Activated CD4-positive, alpha-beta memory T cell treated with anti-CD3 and anti-CD28 coated beads for 36 hours (primary cell): ENCODE results near the gene METRNL. TPM values are rescaled to one million over a fixed set of nuclear protein-coding genes. Genes with fewer than 3 reads are reported as not detected.
"Not testable (repeated sequence)": the region's sequence is repeated elsewhere in the genome, so short reads cannot be mapped to it uniquely, and the experiment has no call there.

Experiments used
- CTCF ChIA-PET: fragments of 350-600 bp; sonication (Branson Sonifier 250); formaldehyde crosslinking; loops from one replicate; lab custom pipeline; 2021; ENCODE audit warnings: antibody characterized with exemption, inconsistent platforms; lab: Charles Lee
- POLR2A ChIA-PET: fragments of 350-600 bp; sonication (Branson Sonifier 250); formaldehyde crosslinking; loops from one replicate; lab custom pipeline; 2021; ENCODE audit warnings: antibody characterized with exemption; lab: Charles Lee
- DNase-seq: peaks from one replicate; pipeline ENCODE4 v3.0.0-alpha.2; 2020
- H3K27ac Mint-ChIP-seq: one replicate; pipeline ENCODE4 v1.8.0; 2021; ENCODE audit warnings: mixed read lengths
- H3K27me3 Mint-ChIP-seq: one replicate; pipeline ENCODE4 v1.8.0; 2021; ENCODE audit warnings: mixed read lengths
- H3K36me3 Mint-ChIP-seq: one replicate; pipeline ENCODE4 v1.8.0; 2021; ENCODE audit warnings: mixed read lengths
- H3K4me1 Mint-ChIP-seq: one replicate; pipeline ENCODE4 v1.8.0; 2021; ENCODE audit warnings: low read depth, mixed read lengths
- H3K4me3 Mint-ChIP-seq: one replicate; pipeline ENCODE4 v1.8.0; 2021; ENCODE audit warnings: mild to moderate bottlenecking, mixed read lengths
- H3K9me3 Mint-ChIP-seq: one replicate; pipeline ENCODE4 v1.8.0; 2021; ENCODE audit warnings: mixed read lengths
- intact Hi-C: fragments of 100-400 bp; cut with micrococcal nuclease; formaldehyde crosslinking; loops from one replicate; pipeline ENCODE4 v1.15.1; 2023
- total RNA-seq, 2 experiments: library from RNA; stranded (reverse); gene quantifications; one replicate each; pipeline ENCODE4 v1.2.3, GENCODE V29; 2021

The METRNL gene
- total RNA-seq, 2 experiments from 2014 or later: 62.8 to 71.1 TPM

- peaks cover 26% of the 10 kb centered on the region for H3K4me1 Mint-ChIP-seq
- no peaks in the 10 kb centered on the region for H3K36me3 Mint-ChIP-seq
- ChIA-PET CTCF (no interaction called here), POLR2A (no interaction called here)
- intact Hi-C loops: loop anchor here (10.0 kb wide), 1 partner anchor 169 kb away; no protein-coding TSS in a partner anchor
- peak; percentile 59 for DNase-seq
- H3K27me3 Mint-ChIP-seq: no peaks in the 10 kb centered on the region
- H3K4me3 Mint-ChIP-seq: peak overlapping the region; percentile 34
- H3K9me3 Mint-ChIP-seq: no peaks in the 10 kb centered on the region
- peak overlapping the region; percentile 81 for H3K27ac Mint-ChIP-seq
Observed at GRCh38 chr17:83053739-83054451, 25.5 kb upstream of the METRNL start.

- ChIA-PET CTCF (no interaction called here), POLR2A (no interaction called here)
- DNase-seq: no peak
- no peak overlapping the region for H3K27ac Mint-ChIP-seq
- H3K36me3 Mint-ChIP-seq: no peaks in the 10 kb centered on the region
- no peak overlapping the region for H3K4me3 Mint-ChIP-seq
- no peaks in the 10 kb centered on the region for H3K9me3 Mint-ChIP-seq
- H3K4me1 Mint-ChIP-seq: peaks cover 19% of the 10 kb centered on the region
- intact Hi-C loops: loop anchor here (10.0 kb wide), 1 partner anchor 170 kb away; no protein-coding TSS in a partner anchor
- H3K27me3 Mint-ChIP-seq: no peaks in the 10 kb centered on the region
Observed at GRCh38 chr17:83054518-83055125, 24.8 kb upstream of the METRNL start.

- H3K9me3 Mint-ChIP-seq, CTCF ChIA-PET, H3K27me3 Mint-ChIP-seq, H3K4me3 Mint-ChIP-seq, POLR2A ChIA-PET, DNase-seq, H3K36me3 Mint-ChIP-seq, H3K27ac Mint-ChIP-seq: not testable (repeated sequence)
- peaks cover 15% of the 10 kb centered on the region for H3K4me1 Mint-ChIP-seq
- intact Hi-C loops: loop anchor here (10.0 kb wide), 1 partner anchor 170 kb away; no protein-coding TSS in a partner anchor
Observed at GRCh38 chr17:83055176-83055575, 24.2 kb upstream of the METRNL start.

- Mint-ChIP-seq H3K27ac (no peak overlapping the region), H3K4me1 (peaks cover 8% of the 10 kb centered on the region), H3K36me3 (no peaks in the 10 kb centered on the region), H3K9me3 (no peaks in the 10 kb centered on the region), H3K27me3 (no peaks in the 10 kb centered on the region), H3K4me3 (no peak overlapping the region)
- intact Hi-C loops: loop anchor here (10.0 kb wide), 1 partner anchor 171 kb away; no protein-coding TSS in a partner anchor
- CTCF ChIA-PET: no interaction called here
- POLR2A ChIA-PET: no interaction called here
- no peak for DNase-seq
Observed at GRCh38 chr17:83055911-83056582, 23.4 kb upstream of the METRNL start.

- intact Hi-C loops: loop anchor here (10.0 kb wide), 1 partner anchor 172 kb away; no protein-coding TSS in a partner anchor
- CTCF ChIA-PET: no interaction called here
Observed at GRCh38 chr17:83056583-83057396, 22.6 kb upstream of the METRNL start.

GRCh38 chr17:83057397-83057761 is 22.0 kb upstream of the METRNL start:
- H3K9me3 Mint-ChIP-seq: no peaks in the 10 kb centered on the region

More at GRCh38 chr17:83056583-83057396, 22.6 kb upstream of the METRNL start:
- Mint-ChIP-seq H3K27me3 (no peaks in the 10 kb centered on the region), H3K27ac (no peak overlapping the region), H3K9me3 (no peaks in the 10 kb centered on the region), H3K4me3 (no peak overlapping the region), H3K36me3 (no peaks in the 10 kb centered on the region), H3K4me1 (peaks cover 8% of the 10 kb centered on the region)
- POLR2A ChIA-PET: no interaction called here
- no peak for DNase-seq

GRCh38 chr17:83057793-83058265 is 21.6 kb upstream of the METRNL start:
- no peak overlapping the region for H3K27ac Mint-ChIP-seq
- no peak for DNase-seq
- no peak overlapping the region for H3K4me3 Mint-ChIP-seq
- H3K4me1 Mint-ChIP-seq: peaks cover 6% of the 10 kb centered on the region
- H3K27me3 Mint-ChIP-seq: no peaks in the 10 kb centered on the region
- CTCF ChIA-PET: interaction anchor here (0.5 kb wide), 1 partner anchor 127 kb away, joined by 3 read pairs; no protein-coding TSS in a partner anchor
- no peaks in the 10 kb centered on the region for H3K36me3 Mint-ChIP-seq
- POLR2A ChIA-PET: no interaction called here
- intact Hi-C loops: loop anchor here (10.0 kb wide), 1 partner anchor 173 kb away; no protein-coding TSS in a partner anchor
- no peaks in the 10 kb centered on the region for H3K9me3 Mint-ChIP-seq

More at GRCh38 chr17:83057397-83057761, 22.0 kb upstream of the METRNL start:
- H3K27me3 Mint-ChIP-seq: no peaks in the 10 kb centered on the region
- no peak overlapping the region for H3K27ac Mint-ChIP-seq
- peaks cover 6% of the 10 kb centered on the region for H3K4me1 Mint-ChIP-seq
- no peaks in the 10 kb centered on the region for H3K36me3 Mint-ChIP-seq
- intact Hi-C loops: loop anchor here (10.0 kb wide), 1 partner anchor 173 kb away; no protein-coding TSS in a partner anchor
- no peak overlapping the region for H3K4me3 Mint-ChIP-seq
- no peak for DNase-seq
- POLR2A ChIA-PET: no interaction called here
- CTCF ChIA-PET: interaction anchor here (0.5 kb wide), 1 partner anchor 127 kb away, joined by 3 read pairs; no protein-coding TSS in a partner anchor

GRCh38 chr17:83058266-83058798 is 21.1 kb upstream of the METRNL start:
- H3K36me3 Mint-ChIP-seq: no peaks in the 10 kb centered on the region
- H3K9me3 Mint-ChIP-seq: no peaks in the 10 kb centered on the region
- POLR2A ChIA-PET: no interaction called here
- intact Hi-C loops: loop anchor here (10.0 kb wide), 1 partner anchor 174 kb away; no protein-coding TSS in a partner anchor
- DNase-seq: no peak
- no peak overlapping the region for H3K4me3 Mint-ChIP-seq
- H3K27ac Mint-ChIP-seq: no peak overlapping the region
- H3K4me1 Mint-ChIP-seq: peaks cover 6% of the 10 kb centered on the region
- no peaks in the 10 kb centered on the region for H3K27me3 Mint-ChIP-seq
- CTCF ChIA-PET: no interaction called here

GRCh38 chr17:83061586-83061985 is 17.8 kb upstream of the METRNL start:
- no peaks in the 10 kb centered on the region for H3K36me3 Mint-ChIP-seq
- H3K4me1 Mint-ChIP-seq: no peaks in the 10 kb centered on the region
- intact Hi-C loops: no loop called here
- CTCF ChIA-PET: no interaction called here
- H3K27ac Mint-ChIP-seq: no peak overlapping the region
- no peak for DNase-seq
- no peaks in the 10 kb centered on the region for H3K27me3 Mint-ChIP-seq
- POLR2A ChIA-PET: no interaction called here
- H3K9me3 Mint-ChIP-seq: no peaks in the 10 kb centered on the region
- no peak overlapping the region for H3K4me3 Mint-ChIP-seq

- intact Hi-C loops: no loop called here
- Mint-ChIP-seq H3K27me3 (no peaks in the 10 kb centered on the region), H3K4me1 (no peaks in the 10 kb centered on the region), H3K4me3 (no peak overlapping the region), H3K27ac (no peak overlapping the region), H3K36me3 (no peaks in the 10 kb centered on the region), H3K9me3 (no peaks in the 10 kb centered on the region)
- no peak for DNase-seq
- POLR2A ChIA-PET: no interaction called here
- CTCF ChIA-PET: no interaction called here
Observed at GRCh38 chr17:83062011-83062817, 17.2 kb upstream of the METRNL start.
